ENCODE results near the gene KDM3A. TPM values are rescaled to one million over a fixed set of nuclear protein-coding genes. Genes with fewer than 3 reads are reported as not detected.

The KDM3A gene
- total and polyA plus RNA-seq, 2 of the 8 experiments (the other 6 are each of a cell fraction or from before 2014, with no cell fraction given), result 15.8 to 29.2 TPM

GRCh38 chr2:86426271-86426670 is 14.9 kb upstream of the KDM3A start (continued):
- no peak for TF ChIP-seq SIN3A (conservative IDR thresholded peaks at IDR 0.05 in 1 of 2, IDR thresholded peaks at IDR 0.05 in 1 of 2; ENCODE audit: low read depth in 1 of 2, low read length in 2 of 2)
